ENCODE data around the gene ANTXRL. TPM values are rescaled to one million over a fixed set of nuclear protein-coding genes. Genes with fewer than 3 reads are reported as not detected.
"Not testable (repeated sequence)": the region's sequence is repeated elsewhere in the genome, so short reads cannot be mapped to it uniquely, and the experiment has no call there.

Gene ANTXRL
- total RNA-seq, 1 experiment from 2014 or later, result 0.26 TPM

DNA sequence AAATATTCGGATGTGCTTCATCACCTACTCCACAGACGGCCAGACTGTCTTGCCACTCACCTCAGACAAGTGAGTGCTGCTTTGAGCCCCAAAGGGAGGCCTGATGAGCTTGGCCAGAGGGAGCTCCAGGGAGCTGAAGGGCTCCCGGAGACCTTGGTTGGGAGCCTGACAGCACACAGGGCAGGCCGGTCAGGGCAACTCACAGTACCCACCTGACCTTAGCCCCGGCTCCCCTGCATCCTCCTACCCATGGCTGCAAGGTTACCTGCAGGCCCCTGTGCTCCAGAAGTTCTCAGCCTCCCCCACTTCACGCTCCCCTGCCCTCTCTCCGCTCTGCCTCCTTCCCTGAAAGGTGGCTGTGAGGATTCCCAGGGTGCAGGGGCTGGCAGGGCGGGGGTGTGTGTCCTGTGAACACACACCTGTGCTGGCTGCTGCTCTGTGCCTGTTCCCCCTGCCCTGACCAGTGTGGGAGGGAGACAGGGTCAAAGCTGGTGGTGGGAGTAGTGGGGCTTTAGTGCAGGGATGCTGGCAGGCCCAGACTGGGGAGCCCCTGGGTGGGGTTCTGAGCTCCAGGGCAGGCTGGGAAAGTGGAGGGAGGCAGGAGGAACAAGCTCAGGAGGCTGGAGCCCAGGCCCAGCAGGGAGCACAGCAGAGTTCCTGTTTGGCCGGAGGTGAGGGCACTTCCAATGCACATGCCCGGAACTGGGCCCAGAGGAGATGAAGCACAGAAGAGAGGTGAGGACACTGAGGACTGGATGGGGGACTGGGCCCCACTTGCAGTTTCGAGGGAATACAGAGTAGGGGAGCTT is 7.2 kb downstream of the ANTXRL start:
- DNase-seq, result no peak
- intact Hi-C loops (cut with micrococcal nuclease; ENCODE audit: unreplicated experiment), result no loop called here
- no peak overlapping the region for H3K4me3 ChIP-seq
- H3K27ac ChIP-seq, result no peak overlapping the region
- H4K20me1 ChIP-seq (ENCODE audit: insufficient read depth), result no peaks in the 10 kb centered on the region
- H3K36me3 ChIP-seq (ENCODE audit: low read depth), result no peaks in the 10 kb centered on the region
- H3K9me3 ChIP-seq (ENCODE audit: insufficient read depth, low read depth), result no peaks in the 10 kb centered on the region
- H3F3A ChIP-seq (ENCODE audit: insufficient read depth, low read depth), result peaks cover 15% of the 10 kb centered on the region
- ChIA-PET CTCF (no interaction called here), POLR2A (ENCODE audit: unreplicated experiment) (no interaction called here)
- BruUV-seq (replicated peaks), result no TSS peak
- H3K4me1 ChIP-seq (replicated peaks; ENCODE audit: insufficient read depth), result peaks cover 29% of the 10 kb centered on the region
- no peak overlapping the region for H3K4me2 ChIP-seq
- H2AFZ ChIP-seq, result no peak overlapping the region
- TF ChIP-seq, protein P1, sequence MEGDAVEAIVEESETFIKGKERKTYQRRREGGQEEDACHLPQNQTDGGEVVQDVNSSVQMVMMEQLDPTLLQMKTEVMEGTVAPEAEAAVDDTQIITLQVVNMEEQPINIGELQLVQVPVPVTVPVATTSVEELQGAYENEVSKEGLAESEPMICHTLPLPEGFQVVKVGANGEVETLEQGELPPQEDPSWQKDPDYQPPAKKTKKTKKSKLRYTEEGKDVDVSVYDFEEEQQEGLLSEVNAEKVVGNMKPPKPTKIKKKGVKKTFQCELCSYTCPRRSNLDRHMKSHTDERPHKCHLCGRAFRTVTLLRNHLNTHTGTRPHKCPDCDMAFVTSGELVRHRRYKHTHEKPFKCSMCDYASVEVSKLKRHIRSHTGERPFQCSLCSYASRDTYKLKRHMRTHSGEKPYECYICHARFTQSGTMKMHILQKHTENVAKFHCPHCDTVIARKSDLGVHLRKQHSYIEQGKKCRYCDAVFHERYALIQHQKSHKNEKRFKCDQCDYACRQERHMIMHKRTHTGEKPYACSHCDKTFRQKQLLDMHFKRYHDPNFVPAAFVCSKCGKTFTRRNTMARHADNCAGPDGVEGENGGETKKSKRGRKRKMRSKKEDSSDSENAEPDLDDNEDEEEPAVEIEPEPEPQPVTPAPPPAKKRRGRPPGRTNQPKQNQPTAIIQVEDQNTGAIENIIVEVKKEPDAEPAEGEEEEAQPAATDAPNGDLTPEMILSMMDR (conservative IDR thresholded peaks at IDR 0.05), result no peak; the same call in 1 of the 2 replicates
- TF ChIP-seq EZH2 (IDR thresholded peaks at IDR 0.05; ENCODE audit: low read depth), result no peak
- H3K27me3 ChIP-seq (ENCODE audit: insufficient read depth, low read depth), result no peaks in the 10 kb centered on the region
- no peaks in the 10 kb centered on the region for H3K79me2 ChIP-seq (ENCODE audit: low read depth)
- H3K9me2 ChIP-seq (ENCODE audit: insufficient read depth), result no peaks in the 10 kb centered on the region

DNA sequence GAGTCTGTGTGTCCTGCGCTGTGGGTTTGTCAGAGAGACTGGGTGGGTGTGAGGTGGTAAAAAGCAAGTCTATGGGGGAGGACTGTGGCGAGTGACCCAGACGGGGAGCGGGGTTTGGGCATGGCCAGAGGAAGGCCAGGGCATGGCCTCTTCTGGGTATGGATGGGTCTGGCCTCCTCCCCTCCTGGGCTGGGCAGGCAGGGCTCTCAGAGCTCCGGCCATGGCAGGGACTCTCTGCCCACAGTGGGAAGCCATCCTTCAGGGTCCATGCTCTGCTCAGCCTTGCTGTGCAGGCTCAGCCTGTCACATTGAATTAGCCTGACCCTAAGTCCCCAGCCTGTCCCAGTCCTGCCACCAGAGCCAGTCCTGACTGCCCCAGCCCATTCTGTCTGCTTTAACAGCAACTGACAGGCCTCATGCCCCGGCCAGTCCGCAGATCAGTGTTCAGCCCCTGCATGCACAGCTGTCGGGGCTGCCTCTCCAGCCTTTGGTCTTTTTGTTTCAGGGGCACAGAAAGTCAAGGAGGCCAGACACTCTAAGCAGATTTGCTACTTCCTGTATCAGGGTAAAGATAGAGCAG is 7.9 kb downstream of the ANTXRL start:
- Histone ChIP-seq H3K79me2 (ENCODE audit: low read depth) (no peaks in the 10 kb centered on the region), H3K36me3 (ENCODE audit: low read depth) (no peaks in the 10 kb centered on the region), H4K20me1 (ENCODE audit: insufficient read depth) (no peaks in the 10 kb centered on the region), H3K9me3 (ENCODE audit: insufficient read depth, low read depth) (no peaks in the 10 kb centered on the region), H3K9me2 (ENCODE audit: insufficient read depth) (no peaks in the 10 kb centered on the region), H3K27me3 (ENCODE audit: insufficient read depth, low read depth) (no peaks in the 10 kb centered on the region), H3K27ac (no peak overlapping the region), H3F3A (ENCODE audit: insufficient read depth, low read depth) (peaks cover 12% of the 10 kb centered on the region), H2AFZ (no peak overlapping the region), H3K4me3 (no peak overlapping the region), H3K4me1 (replicated peaks; ENCODE audit: insufficient read depth) (peaks cover 22% of the 10 kb centered on the region), H3K4me2 (no peak overlapping the region)
- ChIA-PET CTCF (no interaction called here), POLR2A (ENCODE audit: unreplicated experiment) (no interaction called here)
- DNase-seq, result no peak
- intact Hi-C loops (cut with micrococcal nuclease; ENCODE audit: unreplicated experiment), result no loop called here
- no TSS peak for BruUV-seq (replicated peaks)
- TF ChIP-seq EZH2 (IDR thresholded peaks at IDR 0.05; ENCODE audit: low read depth), result no peak
- TF ChIP-seq, protein P1 (conservative IDR thresholded peaks at IDR 0.05), result no peak

DNA sequence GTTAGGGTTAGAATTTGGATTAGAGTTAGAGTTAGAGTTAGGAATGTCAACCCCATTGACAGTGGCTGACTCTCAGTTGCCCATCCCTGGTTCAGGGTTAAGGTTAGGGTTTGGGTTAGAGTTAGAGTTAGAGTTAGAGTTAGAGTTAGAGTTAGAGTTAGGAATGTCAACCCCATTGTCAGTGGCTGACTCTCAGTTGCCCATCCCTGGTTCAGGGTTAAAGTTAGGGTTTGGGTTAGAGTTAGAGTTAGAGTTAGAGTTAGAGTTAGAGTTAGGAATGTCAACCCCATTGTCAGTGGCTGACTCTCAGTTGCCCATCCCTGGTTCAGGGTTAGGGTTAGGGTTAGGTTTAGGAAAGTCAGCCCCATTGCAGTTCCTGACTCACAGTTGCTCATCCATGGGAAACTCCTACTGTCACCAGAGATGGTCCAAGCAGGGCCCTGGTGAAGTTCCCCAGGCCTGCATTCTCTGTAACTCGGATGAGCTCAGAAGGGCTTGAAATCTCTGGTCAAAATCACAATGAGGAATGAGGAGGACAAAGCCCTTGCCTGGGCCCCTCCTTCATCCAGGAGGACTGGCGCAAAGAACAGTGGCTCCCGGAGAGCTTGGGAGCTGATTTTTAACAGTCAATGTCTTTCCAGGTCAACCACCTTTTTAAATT is 8.7 kb downstream of the ANTXRL start:
- intact Hi-C loops (cut with micrococcal nuclease; ENCODE audit: unreplicated experiment); BruUV-seq (replicated peaks); H3K79me2 ChIP-seq (ENCODE audit: low read depth); H3K4me2 ChIP-seq; H3K27ac ChIP-seq; H4K20me1 ChIP-seq (ENCODE audit: insufficient read depth); H2AFZ ChIP-seq; H3K4me3 ChIP-seq; DNase-seq; H3K27me3 ChIP-seq (ENCODE audit: insufficient read depth, low read depth); POLR2A ChIA-PET (ENCODE audit: unreplicated experiment); H3K9me2 ChIP-seq (ENCODE audit: insufficient read depth); H3K9me3 ChIP-seq (ENCODE audit: insufficient read depth, low read depth); H3K36me3 ChIP-seq (ENCODE audit: low read depth); CTCF ChIA-PET: not testable (repeated sequence)
- Histone ChIP-seq H3F3A (ENCODE audit: insufficient read depth, low read depth) (peaks cover 12% of the 10 kb centered on the region), H3K4me1 (replicated peaks; ENCODE audit: insufficient read depth) (peaks cover 22% of the 10 kb centered on the region)

DNA sequence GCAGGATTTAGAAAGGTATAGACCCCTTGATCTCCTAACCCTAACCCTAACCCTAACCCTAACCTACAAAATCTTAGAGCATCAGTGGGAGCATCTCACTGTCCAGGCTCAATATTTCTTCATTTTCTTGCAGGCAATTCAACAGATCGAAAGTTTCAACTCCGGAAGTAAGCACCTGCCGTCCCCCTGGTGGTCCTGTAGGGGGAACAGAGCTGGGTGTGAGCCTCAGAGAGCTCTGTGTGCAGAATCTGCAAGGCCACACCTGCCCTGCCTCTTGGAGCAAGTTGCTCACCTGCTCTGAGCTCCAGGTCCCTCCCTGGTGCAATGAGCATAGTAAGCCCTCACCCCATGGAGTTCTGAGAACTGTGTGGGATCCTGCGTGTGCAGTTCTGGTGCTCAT is 9.3 kb downstream of the ANTXRL start:
- H3K79me2 ChIP-seq (ENCODE audit: low read depth); POLR2A ChIA-PET (ENCODE audit: unreplicated experiment); intact Hi-C loops (cut with micrococcal nuclease; ENCODE audit: unreplicated experiment); H2AFZ ChIP-seq; DNase-seq; H3K36me3 ChIP-seq (ENCODE audit: low read depth); H4K20me1 ChIP-seq (ENCODE audit: insufficient read depth); H3F3A ChIP-seq (ENCODE audit: insufficient read depth, low read depth); H3K4me2 ChIP-seq; H3K4me3 ChIP-seq; H3K27ac ChIP-seq; BruUV-seq (replicated peaks); H3K9me3 ChIP-seq (ENCODE audit: insufficient read depth, low read depth); CTCF ChIA-PET; H3K9me2 ChIP-seq (ENCODE audit: insufficient read depth); H3K27me3 ChIP-seq (ENCODE audit: insufficient read depth, low read depth): not testable (repeated sequence)
- peaks cover 21% of the 10 kb centered on the region for H3K4me1 ChIP-seq (replicated peaks; ENCODE audit: insufficient read depth)
